Upper lobe of left lung (tissue), 4 donors: Measurements from ENCODE around the gene LGALS9C.
"Not testable (repeated sequence)": the region's sequence is repeated elsewhere in the genome, so short reads cannot be mapped to it uniquely, and the experiment has no call there.

Source experiments
- CTCF ChIP-seq, 6 experiments: fragments of 450-650 bp in 4 of 6; fragments of 200-600 bp in 2 of 6; sonication (generic) in 2 of 6; IDR thresholded peaks; one replicate each; pipeline ENCODE4 v1.5.1; 2016 to 2019; ENCODE audit warnings: antibody characterized with exemption in 6 of 6
- POLR2A ChIP-seq, 4 donors: fragments of 450-650 bp; IDR thresholded peaks; one replicate each; pipeline ENCODE4 v1.5.1; 2016 to 2017; ENCODE audit warnings: antibody characterized with exemption in 4 of 4, mild to moderate bottlenecking in 2 of 4

GRCh38 chr17:18488622-18489021 lies 12.0 kb downstream of the LGALS9C start:
- TF ChIP-seq POLR2A, CTCF (IDR thresholded peaks at IDR 0.05): not testable (repeated sequence)
